Panc1 (cell line): Measurements from ENCODE around the gene FAM163A. TPM values are rescaled to one million over a fixed set of nuclear protein-coding genes. Genes with fewer than 3 reads are reported as not detected.

Source experiments
- ATAC-seq: fragments of 200-7000 bp; cut with Tn5 transposase; 2 replicates; pipeline ENCODE4 v1.9.1; 2020; ENCODE audit warnings: mild to moderate bottlenecking, moderate library complexity
- BruUV-seq: library from RNA; stranded (reverse); fragments of 400-500 nt; replicated peaks from 2 replicates; lab custom pipeline; 2021; lab: Mats Ljungman, UMichigan
- CTCF ChIA-PET: fragments of 300-600 bp; sonication (Branson Sonifier 250); formaldehyde crosslinking; loops from one replicate; lab custom pipeline; 2022; ENCODE audit warnings: antibody characterized with exemption; lab: Charles Lee
- POLR2A ChIA-PET: fragments of 300-600 bp; sonication (Branson Sonifier 250); formaldehyde crosslinking; loops from one replicate; lab custom pipeline; 2022; ENCODE audit warnings: antibody characterized with exemption; lab: Charles Lee
- DNase-seq: peaks from one replicate; pipeline ENCODE4 v3.0.0-alpha.2; 2010; ENCODE audit warnings: low read depth, low spot score
- H3K27ac ChIP-seq: 2 replicates; pipeline ENCODE4 v1.5.1; 2011; ENCODE audit warnings: mild to moderate bottlenecking, low read length, inconsistent platforms
- H3K27me3 ChIP-seq: fragments of 200-500 bp; sonication (Bioruptor generic); 2 replicates; pipeline ENCODE4 v1.6.0; 2014; ENCODE audit warnings: low read length, inconsistent platforms; ENCODE audit not compliant: control insufficient read depth, insufficient read depth
- H3K36me3 ChIP-seq: fragments of 200-500 bp; sonication (Bioruptor generic); 2 replicates; pipeline ENCODE4 v1.5.1; 2014; ENCODE audit warnings: inconsistent platforms, mild to moderate bottlenecking, low read length, moderate library complexity; ENCODE audit not compliant: control insufficient read depth, insufficient read depth
- H3K4me1 ChIP-seq: 2 replicates; pipeline ENCODE4 v1.5.1; 2011; ENCODE audit warnings: inconsistent platforms, mild to moderate bottlenecking, low read length, moderate library complexity; ENCODE audit not compliant: control insufficient read depth, insufficient read depth
- H3K4me3 ChIP-seq, 2 experiments: 2 replicates each; pipeline ENCODE4 v1.5.1; 2011 to 2012; ENCODE audit warnings: low read depth in 2 of 2, low read length in 2 of 2, mild to moderate bottlenecking in 2 of 2, inconsistent platforms in 1 of 2, moderate library complexity in 1 of 2
- H3K9me3 ChIP-seq: fragments of 200-500 bp; sonication (Bioruptor generic); 2 replicates; pipeline ENCODE4 v1.5.1; 2014; ENCODE audit warnings: low read depth, mild to moderate bottlenecking, inconsistent platforms, low read length, moderate library complexity; ENCODE audit not compliant: control insufficient read depth, insufficient read depth
- CTCF ChIP-seq: fragments of 450-650 bp; IDR thresholded peaks from 2 replicates; pipeline ENCODE4 v1.5.1; 2017; ENCODE audit warnings: mild to moderate bottlenecking
- POLR2AphosphoS5 ChIP-seq: IDR thresholded peaks from 2 replicates; pipeline ENCODE4 v1.6.1; 2012; ENCODE audit warnings: mild to moderate bottlenecking, low read depth, low read length, moderate library complexity
- REST ChIP-seq, 2 experiments: IDR thresholded peaks; 2 replicates each; pipeline ENCODE4 v1.6.1; 2011 to 2012; ENCODE audit warnings: low read depth in 2 of 2, control low read depth in 1 of 2, low read length in 1 of 2, mild to moderate bottlenecking in 1 of 2, moderate library complexity in 1 of 2; ENCODE audit not compliant: insufficient read depth in 1 of 2
- SIN3A ChIP-seq: IDR thresholded peaks from 2 replicates; pipeline ENCODE4 v1.6.1; 2012; ENCODE audit warnings: low read depth, mild to moderate bottlenecking, low read length, moderate library complexity, borderline replicate concordance; ENCODE audit not compliant: insufficient read depth
- TCF7L2 ChIP-seq: IDR thresholded peaks from 2 replicates; pipeline ENCODE4 v1.6.1; 2011; ENCODE audit warnings: mild to moderate bottlenecking, low read depth, low read length, inconsistent platforms
- in situ Hi-C: cut with HindIII; loops from 2 replicates; pipeline ENCODE4 v1.10.0; 2016; ENCODE audit warnings: low sequenced_read_pairs, low pct_unique_long_range_greater_than_20kb
- intact Hi-C: fragments of 100-400 bp; cut with micrococcal nuclease; formaldehyde crosslinking; loops from one replicate; pipeline ENCODE4 v1.10.0; 2022; ENCODE audit not compliant: unreplicated experiment
- total RNA-seq: library from RNA; stranded (reverse); gene quantifications from one replicate; pipeline ENCODE4 v1.2.1, GENCODE V29; 2021; ENCODE audit not compliant: unreplicated experiment

FAM163A gene
- total RNA-seq, 1 experiment from 2014 or later = not detected

- no peak for DNase-seq
Measured at GRCh38 chr1:179770887-179771502, 27.9 kb downstream of the FAM163A start.

GRCh38 chr1:179773264-179773663 lies 30.2 kb downstream of the FAM163A start:
- Histone ChIP-seq H3K36me3 (no peaks in the 10 kb centered on the region), H3K9me3 (no peaks in the 10 kb centered on the region), H3K4me3 (no peak overlapping the region), H3K4me1 (no peaks in the 10 kb centered on the region), H3K27ac (no peak overlapping the region), H3K27me3 (no peaks in the 10 kb centered on the region)
- ChIA-PET POLR2A (no interaction called here), CTCF (interaction anchor here (0.9 kb wide), 1 partner anchor 42 kb away, joined by 4 read pairs; no protein-coding TSS in a partner anchor)
- ATAC-seq (no peak), DNase-seq (no peak)
- intact Hi-C loops (no loop called here), in situ Hi-C loops (no loop called here)
- no TSS peak for BruUV-seq
- TF ChIP-seq SIN3A (no peak), CTCF (no peak), REST (IDR thresholded peaks at IDR 0.05; ENCODE audit: insufficient read depth in 1 of 2, low read depth in 2 of 2, low read length in 1 of 2) (no peak), TCF7L2 (no peak), POLR2AphosphoS5 (no peak)

More at GRCh38 chr1:179770887-179771502, 27.9 kb downstream of the FAM163A start:
- peak; percentile 68 for ATAC-seq
- in situ Hi-C loops (no loop called here), intact Hi-C loops (no loop called here)
- Histone ChIP-seq H3K9me3 (no peaks in the 10 kb centered on the region), H3K27me3 (no peaks in the 10 kb centered on the region), H3K4me3 (no peak overlapping the region), H3K36me3 (no peaks in the 10 kb centered on the region), H3K27ac (no peak overlapping the region), H3K4me1 (no peaks in the 10 kb centered on the region)
- ChIA-PET CTCF (interaction anchor here (0.6 kb wide), 1 partner anchor 350 kb away, joined by 3 read pairs; no protein-coding TSS in a partner anchor), POLR2A (no interaction called here)
- TF ChIP-seq TCF7L2 = no peak
- peak; percentile 46 for TF ChIP-seq CTCF
- no TSS peak for BruUV-seq
